NCI-H510A (cell line): ENCODE measurements around the gene RNF145.
"Not testable (repeated sequence)": the region's sequence is repeated elsewhere in the genome, so short reads cannot be mapped to it uniquely, and the experiment has no call there.

Experiments
- DNase-seq: peaks from one replicate; lab custom pipeline; 2025; lab: John Stamatoyannopoulos, UW

Gene RNF145

GRCh38 chr5:159189310-159189709, 20.0 kb downstream of the RNF145 start:
- no peak for DNase-seq

- DNase-seq = no peak
Measured at GRCh38 chr5:159187719-159188118, 21.6 kb downstream of the RNF145 start.

GRCh38 chr5:159186319-159186718, 23.0 kb downstream of the RNF145 start:
- DNase-seq = no peak

- DNase-seq = no peak
Measured at GRCh38 chr5:159185773-159186172, 23.6 kb downstream of the RNF145 start.

GRCh38 chr5:159184858-159185381, 24.4 kb downstream of the RNF145 start:
- no peak for DNase-seq

- no peak for DNase-seq
Measured at GRCh38 chr5:159184236-159184635, 25.1 kb downstream of the RNF145 start.

GRCh38 chr5:159183247-159183646, 26.1 kb downstream of the RNF145 start:
- no peak for DNase-seq

GRCh38 chr5:159182691-159183090, 26.7 kb downstream of the RNF145 start:
- no peak for DNase-seq

GRCh38 chr5:159181651-159182050, 27.7 kb downstream of the RNF145 start:
- DNase-seq = no peak

- no peak for DNase-seq
Measured at GRCh38 chr5:159181152-159181551, 28.2 kb downstream of the RNF145 start.

- no peak for DNase-seq
Measured at GRCh38 chr5:159179529-159180305, 29.6 kb downstream of the RNF145 start.

- no peak for DNase-seq
Measured at GRCh38 chr5:159178978-159179377, 30.4 kb downstream of the RNF145 start.

GRCh38 chr5:159175547-159175946, 33.8 kb downstream of the RNF145 start:
- DNase-seq = no peak

- DNase-seq = no peak
Measured at GRCh38 chr5:159174511-159175168, 34.7 kb downstream of the RNF145 start.

- no peak for DNase-seq
Measured at GRCh38 chr5:159171274-159171673, 38.1 kb downstream of the RNF145 start.

- DNase-seq = no peak
Measured at GRCh38 chr5:159170021-159170420, 39.3 kb downstream of the RNF145 start.

GRCh38 chr5:159166416-159166815, 42.9 kb downstream of the RNF145 start:
- DNase-seq = no peak

GRCh38 chr5:159163701-159164046, 45.7 kb downstream of the RNF145 start:
- no peak for DNase-seq

GRCh38 chr5:159163027-159163700, 46.2 kb downstream of the RNF145 start:
- DNase-seq = no peak

- DNase-seq = no peak
Measured at GRCh38 chr5:159161361-159162214, 47.8 kb downstream of the RNF145 start.

GRCh38 chr5:159158553-159159091, 50.7 kb downstream of the RNF145 start:
- DNase-seq = not testable (repeated sequence)

- DNase-seq = no peak
Measured at GRCh38 chr5:159157552-159157951, 51.8 kb downstream of the RNF145 start.
